Fibroblast of villous mesenchyme (primary cell): Measurements from ENCODE around the gene C10orf53. TPM values are rescaled to one million over a fixed set of nuclear protein-coding genes. Genes with fewer than 3 reads are reported as not detected.

Experiments
- DNase-seq: peaks from one replicate; pipeline ENCODE4 v3.0.0-alpha.2; 2010; ENCODE audit warnings: low read depth
- H3K4me3 ChIP-seq: 2 replicates; pipeline ENCODE4 v1.5.1; 2011; ENCODE audit warnings: low read depth, mild to moderate bottlenecking, low read length
- total RNA-seq: library from RNA; depleted of rRNA; stranded (reverse); fragments of >200 nt; gene quantifications from 2 replicates; pipeline ENCODE4 v1.2.3, GENCODE V29; 2012
- TF ChIP-seq, protein P1 (sequence below): IDR thresholded peaks from 2 replicates; pipeline ENCODE4 v1.5.1; 2012; ENCODE audit warnings: low read depth, mild to moderate bottlenecking, low read length; ENCODE audit not compliant: insufficient read depth

The C10orf53 gene
- total RNA-seq, 1 donor = not detected

GRCh38 chr10:49643241-49644034 is 36.0 kb upstream of the C10orf53 start:
- no peak for DNase-seq
- no peak overlapping the region for H3K4me3 ChIP-seq
- TF ChIP-seq, protein P1, sequence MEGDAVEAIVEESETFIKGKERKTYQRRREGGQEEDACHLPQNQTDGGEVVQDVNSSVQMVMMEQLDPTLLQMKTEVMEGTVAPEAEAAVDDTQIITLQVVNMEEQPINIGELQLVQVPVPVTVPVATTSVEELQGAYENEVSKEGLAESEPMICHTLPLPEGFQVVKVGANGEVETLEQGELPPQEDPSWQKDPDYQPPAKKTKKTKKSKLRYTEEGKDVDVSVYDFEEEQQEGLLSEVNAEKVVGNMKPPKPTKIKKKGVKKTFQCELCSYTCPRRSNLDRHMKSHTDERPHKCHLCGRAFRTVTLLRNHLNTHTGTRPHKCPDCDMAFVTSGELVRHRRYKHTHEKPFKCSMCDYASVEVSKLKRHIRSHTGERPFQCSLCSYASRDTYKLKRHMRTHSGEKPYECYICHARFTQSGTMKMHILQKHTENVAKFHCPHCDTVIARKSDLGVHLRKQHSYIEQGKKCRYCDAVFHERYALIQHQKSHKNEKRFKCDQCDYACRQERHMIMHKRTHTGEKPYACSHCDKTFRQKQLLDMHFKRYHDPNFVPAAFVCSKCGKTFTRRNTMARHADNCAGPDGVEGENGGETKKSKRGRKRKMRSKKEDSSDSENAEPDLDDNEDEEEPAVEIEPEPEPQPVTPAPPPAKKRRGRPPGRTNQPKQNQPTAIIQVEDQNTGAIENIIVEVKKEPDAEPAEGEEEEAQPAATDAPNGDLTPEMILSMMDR = no peak

GRCh38 chr10:49644035-49644646 is 35.3 kb upstream of the C10orf53 start:
- DNase-seq = no peak
- no peak overlapping the region for H3K4me3 ChIP-seq
- TF ChIP-seq, protein P1 = no peak

GRCh38 chr10:49645417-49645816 is 34.0 kb upstream of the C10orf53 start:
- no peak overlapping the region for H3K4me3 ChIP-seq
- TF ChIP-seq, protein P1 = no peak
- DNase-seq = no peak

DNA sequence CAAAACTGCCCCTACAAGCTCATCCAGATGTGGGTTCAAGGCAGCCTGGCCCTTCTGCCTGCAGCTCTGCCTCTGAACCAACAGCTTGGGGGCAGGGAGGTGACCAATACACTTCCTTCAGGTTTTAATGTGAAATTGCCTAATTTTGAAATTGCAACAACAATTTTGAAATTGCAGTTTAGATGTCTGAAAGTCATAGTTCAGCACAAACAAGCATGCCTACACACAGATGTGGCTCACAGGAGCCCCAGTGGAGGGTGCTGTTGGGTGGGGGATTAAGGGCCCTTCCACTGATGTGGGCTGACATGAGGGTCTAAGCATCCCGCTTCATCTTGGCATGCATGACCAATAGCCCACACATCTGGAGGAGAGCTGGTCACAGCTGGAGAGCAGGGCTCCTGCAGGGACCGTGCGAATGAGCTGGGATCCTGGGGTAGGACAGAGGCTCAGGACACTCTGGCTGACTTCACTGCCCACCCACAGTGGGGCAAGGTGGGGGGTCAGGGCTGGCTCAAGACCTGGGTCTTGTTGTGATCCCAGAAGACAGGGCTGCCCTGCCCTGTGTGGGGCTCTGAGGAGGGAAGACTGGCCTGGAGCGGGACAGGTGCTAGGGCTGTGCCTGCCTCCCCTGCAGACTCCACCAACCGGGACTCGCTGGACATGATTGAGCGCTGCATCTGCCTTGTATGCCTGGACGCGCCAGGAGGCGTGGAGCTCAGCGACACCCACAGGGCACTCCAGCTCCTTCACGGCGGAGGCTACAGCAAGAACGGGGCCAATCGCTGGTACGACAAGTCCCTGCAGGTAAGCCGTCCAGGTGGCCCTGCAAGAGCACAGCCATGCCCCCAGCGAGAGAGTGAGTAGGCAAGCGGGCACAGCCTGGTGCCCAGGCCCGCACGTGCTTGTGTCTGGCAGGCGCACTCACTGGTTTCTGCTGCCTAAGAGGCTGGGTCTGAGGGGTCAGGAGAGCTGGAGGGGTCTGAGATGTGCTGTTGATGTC is 33.3 kb upstream of the C10orf53 start:
- H3K4me3 ChIP-seq = no peak overlapping the region
- TF ChIP-seq, protein P1 = no peak
- peak; percentile 21 for DNase-seq

- DNase-seq = no peak
- H3K4me3 ChIP-seq = no peak overlapping the region
- TF ChIP-seq, protein P1 = no peak
Observed at GRCh38 chr10:49647554-49647953, 31.9 kb upstream of the C10orf53 start.

DNA sequence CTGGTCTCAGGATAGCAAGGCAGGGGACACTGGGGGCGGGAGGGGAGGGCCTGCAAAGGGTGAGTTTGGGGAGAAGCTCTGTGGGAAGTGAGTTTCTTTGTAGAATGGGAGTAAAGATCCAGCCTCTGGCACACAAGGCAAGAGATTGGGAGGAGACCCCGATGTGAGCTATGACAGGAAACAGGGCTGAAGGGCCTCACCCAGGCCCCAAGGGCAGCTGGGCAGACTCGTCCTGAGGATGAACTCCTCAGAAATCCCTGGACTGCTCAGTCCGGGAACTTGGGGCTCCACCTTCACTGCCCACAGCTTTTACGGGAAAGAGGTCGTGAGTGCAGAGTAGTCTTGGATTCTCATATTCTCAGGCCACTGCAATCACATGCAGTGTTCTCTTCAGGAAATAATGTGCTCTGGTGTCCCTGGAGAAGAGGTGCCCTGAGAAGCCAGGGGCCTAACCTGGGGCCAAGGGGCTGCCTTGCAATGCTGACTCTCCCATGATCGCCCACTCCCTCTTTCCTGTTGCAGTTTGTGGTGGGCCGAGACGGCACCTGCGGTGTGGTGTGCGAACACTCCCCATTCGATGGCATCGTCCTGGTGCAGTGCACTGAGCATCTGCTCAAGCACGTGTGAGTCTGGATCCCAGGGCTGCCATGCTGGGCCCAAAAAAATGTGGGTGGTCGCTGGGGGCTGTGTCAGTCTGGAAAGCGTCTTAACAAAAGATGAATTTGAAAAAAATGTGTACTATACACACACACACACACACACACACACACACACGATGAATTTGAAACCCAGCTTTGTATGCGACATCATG is 31.3 kb upstream of the C10orf53 start:
- TF ChIP-seq, protein P1 = no peak
- H3K4me3 ChIP-seq = no peak overlapping the region
- DNase-seq = no peak
